Anterior cingulate cortex (tissue), 58 donors: ENCODE results near the gene GNG14.
"Not testable (repeated sequence)": the region's sequence is repeated elsewhere in the genome, so short reads cannot be mapped to it uniquely, and the experiment has no call there.

Experiments used
- DNase-seq, 58 donors: peaks; one replicate each; lab custom pipeline; 2025; lab: John Stamatoyannopoulos, UW

Gene GNG14

DNA sequence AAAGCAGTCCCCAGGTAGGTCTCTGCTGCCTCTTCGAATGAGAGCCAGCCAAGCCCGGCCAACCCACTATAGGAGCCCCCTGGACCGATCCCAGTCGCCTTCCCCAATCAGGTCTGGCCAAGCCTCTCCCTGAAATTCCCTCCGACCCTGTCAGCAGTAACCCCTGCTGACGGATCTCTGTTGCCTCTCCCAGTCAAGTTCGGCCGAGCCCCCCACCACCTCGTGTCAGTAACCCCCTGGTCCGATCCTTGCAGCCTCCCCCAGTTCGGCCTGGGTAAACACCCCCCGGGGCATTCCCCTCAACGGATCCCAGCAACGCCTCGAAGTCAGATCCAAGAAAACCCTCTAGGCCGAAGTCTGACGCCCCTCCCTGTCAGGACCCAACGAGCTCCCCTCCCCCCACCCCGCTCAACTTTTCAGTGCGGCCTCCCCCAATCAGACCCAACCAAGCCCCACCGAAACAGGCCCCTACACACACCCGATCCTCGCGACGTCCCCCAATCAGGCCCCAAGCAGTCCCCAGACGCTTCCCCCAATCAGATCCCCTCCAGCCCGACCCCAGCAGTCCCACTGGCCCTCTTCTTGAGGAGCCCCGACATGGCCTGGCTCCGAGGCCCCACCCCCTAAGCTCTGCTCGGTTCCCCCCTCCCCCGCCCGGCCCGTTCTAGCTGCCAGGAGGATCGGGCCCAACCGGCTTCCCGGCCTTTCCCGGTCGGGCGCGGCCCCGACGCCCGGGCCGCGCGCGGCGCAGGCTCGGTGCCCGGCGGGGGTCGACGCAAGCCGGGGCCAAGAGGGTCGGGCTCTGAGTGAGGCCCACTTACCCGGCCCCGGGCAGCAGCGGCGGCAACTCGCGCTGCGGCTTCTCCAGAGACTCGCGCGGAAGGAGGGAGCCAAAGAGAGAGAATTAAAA, 34.1 kb downstream of the GNG14 start:
- DNase-seq: peak in 51 of 58 donors; percentile 9 to 77 (median 54)

DNA sequence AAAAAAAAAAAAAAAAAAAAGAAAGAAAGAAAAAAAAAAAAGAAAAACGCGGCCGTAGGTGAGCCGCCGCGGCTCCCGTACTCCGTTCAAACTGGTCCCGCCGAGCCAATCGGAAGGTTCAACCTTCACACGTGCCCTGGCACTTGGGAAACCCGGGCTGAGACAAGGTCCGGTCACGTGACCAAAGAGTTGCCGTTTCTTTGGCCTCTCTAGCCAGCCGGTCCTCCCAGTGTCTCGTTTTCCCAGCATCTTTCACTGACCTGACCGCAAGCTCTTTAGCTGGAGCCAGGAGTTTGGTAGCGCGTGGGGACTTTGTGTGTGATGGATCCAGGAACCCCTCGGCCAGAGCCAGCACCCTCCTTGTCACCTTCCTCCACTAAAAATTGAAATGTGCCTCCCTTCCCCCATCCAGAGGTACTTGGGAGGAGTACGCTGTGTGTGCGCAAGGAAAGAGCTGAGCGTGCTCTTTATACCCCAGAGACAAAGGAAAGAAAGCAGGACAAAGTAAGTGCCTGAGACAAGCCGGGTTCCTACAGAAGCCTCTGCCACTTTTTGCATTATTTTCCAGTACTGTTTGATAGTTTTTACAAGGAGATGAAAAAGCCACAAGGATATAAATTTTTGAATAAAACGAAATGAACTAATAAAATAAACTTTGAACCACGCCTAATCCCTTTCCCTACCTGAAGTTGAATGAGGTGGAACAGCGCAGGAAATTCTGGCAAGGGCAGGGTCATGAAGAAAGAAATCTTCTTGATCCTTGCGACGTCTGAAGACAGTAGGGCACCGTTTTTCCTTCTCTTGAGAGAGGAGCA, 35.0 kb downstream of the GNG14 start:
- peak; percentile 34 to 99 (median 93) for DNase-seq

DNA sequence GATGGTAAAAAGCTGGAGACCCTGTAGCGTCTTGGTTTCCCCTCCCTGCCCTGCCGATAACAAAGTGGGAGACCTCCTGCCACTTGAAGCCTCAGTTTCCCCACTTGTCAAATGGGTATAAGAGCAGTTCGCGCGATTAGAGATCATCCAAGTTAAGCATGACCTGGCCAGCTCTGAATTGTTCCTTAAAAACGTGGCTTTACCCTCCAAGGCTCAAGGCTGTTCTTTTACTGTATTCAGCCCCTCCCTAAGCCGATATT, 35.5 kb downstream of the GNG14 start:
- no peak for DNase-seq

DNA sequence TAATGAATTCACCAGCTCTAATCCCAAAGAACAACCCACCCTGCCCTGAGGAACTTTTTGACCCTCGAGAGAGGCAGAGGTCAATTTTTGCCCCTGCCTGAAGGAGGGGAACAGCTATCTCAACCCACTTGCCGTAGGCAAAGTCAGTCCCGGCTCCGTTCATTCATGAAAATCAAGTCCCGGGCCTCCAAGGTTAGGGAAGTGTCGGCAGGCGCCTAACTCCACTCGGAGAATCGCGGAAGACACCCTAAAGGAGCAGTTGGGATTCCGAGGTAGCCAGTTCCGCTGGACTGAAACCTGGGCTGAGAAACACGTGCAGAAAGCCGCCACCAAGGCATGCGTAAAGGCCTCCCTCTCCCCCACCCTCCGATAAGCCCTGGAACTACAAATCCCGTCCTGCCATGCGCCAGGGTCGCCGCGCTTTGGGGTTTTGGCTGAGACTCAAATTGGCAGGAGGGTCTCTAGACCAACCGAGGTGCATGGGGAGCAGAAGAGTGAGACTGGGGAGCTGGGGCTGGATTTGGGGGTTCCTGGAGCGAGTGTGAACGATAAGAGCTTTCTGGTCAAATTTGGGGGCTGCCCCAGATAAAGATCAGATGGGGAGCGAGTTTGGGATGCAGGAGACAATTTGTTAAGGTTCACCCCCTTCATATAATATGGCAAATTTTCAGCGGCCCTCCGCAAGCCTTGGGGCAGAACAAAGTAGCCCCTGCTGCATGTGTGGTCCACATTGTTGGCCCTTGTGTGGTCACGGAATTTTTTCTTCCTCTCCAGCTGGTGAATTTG, 36.0 kb downstream of the GNG14 start, which contains the start of gene TNPO2:
TSS of gene TNPO2 (minus strand) at position 292 of the 786 bp plus-strand sequence. CDS start 2,955 bp downstream, outside the sequence.
- DNase-seq: peak in 56 of 58 donors; percentile 4 to 73 (median 46)

DNA sequence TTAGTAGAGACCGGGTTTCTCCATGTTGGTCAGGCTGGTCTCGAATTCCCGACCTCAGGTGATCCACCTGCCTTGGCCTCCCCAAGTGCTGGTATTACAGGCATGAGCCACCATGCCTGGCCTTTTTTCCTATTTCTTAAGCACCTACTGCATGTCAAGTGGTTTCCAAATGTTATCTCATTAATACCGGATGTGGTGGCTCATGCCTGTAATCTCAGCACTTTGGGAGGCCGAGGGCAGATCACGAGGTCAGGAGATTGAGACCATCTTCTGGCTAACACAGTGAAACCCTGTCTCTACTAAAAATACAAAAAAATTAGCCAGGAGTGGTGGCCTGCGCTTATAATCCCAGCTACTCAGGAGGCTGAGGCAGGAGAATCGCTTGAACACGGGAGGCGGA, 37.8 kb downstream of the GNG14 start:
- not testable (repeated sequence) for DNase-seq

DNA sequence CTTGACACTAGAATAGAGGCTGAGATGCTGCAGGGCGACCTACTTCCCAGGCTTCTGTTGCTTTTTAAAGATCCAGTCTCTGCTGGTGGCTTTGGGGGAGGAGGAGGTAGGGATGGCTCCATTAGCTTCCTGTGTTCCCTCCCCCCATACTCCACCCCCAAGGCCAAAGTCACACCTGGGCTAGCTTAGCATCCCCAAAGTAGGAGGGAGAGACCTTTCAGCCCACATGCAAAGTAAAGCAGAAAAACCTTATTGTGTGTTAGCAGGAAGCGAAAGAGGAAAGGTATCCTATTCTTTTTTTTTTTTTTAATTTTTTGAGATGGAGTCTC, 39.2 kb downstream of the GNG14 start:
- DNase-seq: no peak

- DNase-seq: no peak
Observed at GRCh38 chr19:12727745-12728433, 40.1 kb downstream of the GNG14 start.

- no peak for DNase-seq
Observed at GRCh38 chr19:12730064-12730463, 42.3 kb downstream of the GNG14 start.

- DNase-seq: no peak
Observed at GRCh38 chr19:12731337-12731736, 43.5 kb downstream of the GNG14 start.

GRCh38 chr19:12733369-12734214, 45.8 kb downstream of the GNG14 start:
- peak in 7 of 58 donors; percentile 1 to 14 (median 8) for DNase-seq

DNA sequence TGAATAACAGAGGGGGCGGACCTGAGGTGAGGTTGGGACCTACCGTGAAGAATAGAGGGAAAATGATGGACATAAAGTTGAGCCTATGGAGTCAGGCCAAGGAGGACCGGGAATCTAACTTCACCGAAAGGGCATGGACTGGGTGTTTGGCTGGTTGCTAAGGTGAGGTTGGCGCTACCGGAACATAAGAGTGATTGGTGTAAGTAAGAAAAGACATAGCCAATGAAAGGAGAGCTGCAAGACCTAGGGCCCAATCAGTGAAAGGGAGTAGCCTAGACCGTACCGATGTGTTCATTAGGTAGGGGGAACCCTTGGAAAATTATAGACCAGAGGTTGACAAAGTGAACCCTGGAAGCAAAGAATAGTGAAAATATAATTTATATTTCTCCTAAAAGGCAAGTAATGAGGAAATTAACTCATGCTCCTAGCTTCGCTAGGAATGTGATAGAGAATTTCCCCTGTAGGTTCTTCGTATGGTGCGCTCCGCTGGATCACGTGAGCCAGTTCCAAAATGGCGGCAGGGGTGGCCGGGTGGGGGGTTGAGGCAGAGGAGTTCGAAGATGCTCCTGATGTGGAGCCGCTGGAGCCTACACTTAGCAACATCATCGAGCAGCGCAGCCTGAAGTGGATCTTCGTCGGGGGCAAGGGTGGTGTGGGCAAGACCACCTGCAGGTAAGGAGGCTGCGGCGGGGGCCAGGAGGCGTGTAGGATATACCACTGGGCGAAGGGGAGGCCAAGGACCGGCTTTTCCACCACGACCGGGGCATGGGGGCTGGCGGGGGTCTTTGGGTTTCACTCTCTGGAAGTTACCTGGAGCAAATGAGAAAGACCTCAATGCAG, 49.4 kb downstream of the GNG14 start, which contains the start of gene GET3:
TSS of gene GET3 (plus strand) at position 503 of the 840 bp plus-strand sequence. CDS start at position 512, 9 bp downstream.
- peak; percentile 54 to 98 (median 90) for DNase-seq

DNA sequence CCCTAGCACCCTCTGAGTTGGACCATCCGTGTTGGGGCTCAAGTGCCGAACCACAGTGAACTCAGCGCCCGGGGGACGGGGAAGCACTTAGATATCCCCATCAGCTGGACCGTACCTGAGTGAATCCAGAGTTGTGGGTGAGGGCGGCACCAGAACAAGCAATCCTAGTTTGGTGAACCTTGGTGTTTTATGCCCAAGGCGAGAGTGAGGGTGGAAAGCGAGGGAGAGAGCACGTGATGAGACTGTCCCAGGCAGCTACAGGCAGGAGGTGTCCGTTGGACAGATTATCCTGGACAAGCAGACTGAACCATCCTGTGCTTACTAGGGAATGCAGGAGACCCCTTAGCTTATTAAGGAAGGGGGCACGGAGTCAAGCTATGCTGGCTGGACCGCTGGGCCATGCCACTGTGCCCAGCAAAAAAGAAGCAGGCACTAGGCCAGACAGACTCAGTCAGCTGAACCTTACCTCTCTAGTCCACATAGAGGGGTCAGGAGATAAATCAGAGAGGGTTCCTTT, 50.1 kb downstream of the GNG14 start:
- DNase-seq: no peak
